ENCODE measurements around the gene MTRR.

Gene MTRR

DNA sequence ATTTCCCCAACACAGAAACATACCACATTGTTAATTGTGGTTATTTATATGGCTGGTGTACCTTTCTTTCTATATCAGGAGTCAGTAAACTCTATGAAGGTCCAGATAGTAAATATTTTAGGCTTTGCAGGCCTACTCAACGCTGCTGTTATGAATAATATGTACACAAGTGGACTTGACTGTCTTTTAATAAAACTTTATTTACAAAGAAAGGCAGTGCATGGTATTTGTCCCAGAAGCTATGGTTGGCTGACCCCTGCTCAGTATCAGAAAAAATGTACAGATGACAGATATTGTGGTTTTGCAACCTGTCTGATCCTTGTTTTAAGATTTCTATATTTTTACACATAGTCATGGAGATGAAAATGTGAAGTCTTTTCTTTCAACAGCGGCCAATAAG is 5.7 kb downstream of the MTRR start:
- H3K79me2 ChIP-seq (ENCODE audit: low read length) = peaks cover 94% of the 10 kb centered on the region
- no peaks in the 10 kb centered on the region for H3K27me3 ChIP-seq (replicated peaks; ENCODE audit: insufficient read depth, low read length)
- H3K9ac ChIP-seq (ENCODE audit: low read length) = no peak overlapping the region
- peak overlapping the region; percentile 88; the same call in 1 of the 2 replicates for H3K4me2 ChIP-seq (ENCODE audit: low read depth, low read length)
- peaks cover 43% of the 10 kb centered on the region for H3F3A ChIP-seq (ENCODE audit: insufficient read depth, low read length)
- peaks cover 44% of the 10 kb centered on the region for H3K36me3 ChIP-seq (replicated peaks; ENCODE audit: insufficient read depth, low read length)
- peaks cover 41% of the 10 kb centered on the region for H4K20me1 ChIP-seq (ENCODE audit: insufficient read depth, low read length)
- no peak overlapping the region for H2AFZ ChIP-seq (ENCODE audit: low read length)
- H3K9me3 ChIP-seq (replicated peaks; ENCODE audit: insufficient read depth, low read length) = no peaks in the 10 kb centered on the region
- H3K27ac ChIP-seq (ENCODE audit: low read length) = no peak overlapping the region
- no peak overlapping the region for H3K4me3 ChIP-seq (ENCODE audit: low read length)
- DNase-seq = no peak
- no peaks in the 10 kb centered on the region for H3K9me2 ChIP-seq (replicated peaks; ENCODE audit: insufficient read depth, low read length)
- TF ChIP-seq EZH2 (optimal IDR thresholded peaks at IDR 0.05; ENCODE audit: low read depth, low read length) (no peak), EZH2phosphoT487 (IDR thresholded peaks at IDR 0.05; ENCODE audit: low read length) (no peak)
- TF ChIP-seq, protein P1, sequence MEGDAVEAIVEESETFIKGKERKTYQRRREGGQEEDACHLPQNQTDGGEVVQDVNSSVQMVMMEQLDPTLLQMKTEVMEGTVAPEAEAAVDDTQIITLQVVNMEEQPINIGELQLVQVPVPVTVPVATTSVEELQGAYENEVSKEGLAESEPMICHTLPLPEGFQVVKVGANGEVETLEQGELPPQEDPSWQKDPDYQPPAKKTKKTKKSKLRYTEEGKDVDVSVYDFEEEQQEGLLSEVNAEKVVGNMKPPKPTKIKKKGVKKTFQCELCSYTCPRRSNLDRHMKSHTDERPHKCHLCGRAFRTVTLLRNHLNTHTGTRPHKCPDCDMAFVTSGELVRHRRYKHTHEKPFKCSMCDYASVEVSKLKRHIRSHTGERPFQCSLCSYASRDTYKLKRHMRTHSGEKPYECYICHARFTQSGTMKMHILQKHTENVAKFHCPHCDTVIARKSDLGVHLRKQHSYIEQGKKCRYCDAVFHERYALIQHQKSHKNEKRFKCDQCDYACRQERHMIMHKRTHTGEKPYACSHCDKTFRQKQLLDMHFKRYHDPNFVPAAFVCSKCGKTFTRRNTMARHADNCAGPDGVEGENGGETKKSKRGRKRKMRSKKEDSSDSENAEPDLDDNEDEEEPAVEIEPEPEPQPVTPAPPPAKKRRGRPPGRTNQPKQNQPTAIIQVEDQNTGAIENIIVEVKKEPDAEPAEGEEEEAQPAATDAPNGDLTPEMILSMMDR (IDR thresholded peaks at IDR 0.05; ENCODE audit: low read length) = no peak
- H3K4me1 ChIP-seq (ENCODE audit: low read length) = peaks cover 42% of the 10 kb centered on the region

DNA sequence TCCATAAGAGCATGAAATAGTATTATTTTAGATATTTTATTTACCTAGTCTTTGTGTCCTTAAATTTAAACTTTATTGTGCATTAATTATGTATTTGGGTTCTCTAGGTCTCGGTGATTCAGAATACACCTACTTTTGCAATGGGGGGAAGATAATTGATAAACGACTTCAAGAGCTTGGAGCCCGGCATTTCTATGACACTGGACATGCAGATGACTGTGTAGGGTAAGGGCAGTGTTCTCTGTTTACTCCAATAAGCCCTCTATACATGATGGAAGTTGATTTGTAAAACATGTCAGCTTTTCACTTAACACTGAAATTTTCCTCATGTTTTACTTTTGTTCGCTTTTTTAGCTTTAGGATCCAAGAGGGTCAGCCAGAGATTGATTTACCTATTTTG is 6.2 kb downstream of the MTRR start:
- Histone ChIP-seq H3K79me2 (ENCODE audit: low read length) (peaks cover 94% of the 10 kb centered on the region), H3K36me3 (replicated peaks; ENCODE audit: insufficient read depth, low read length) (peaks cover 48% of the 10 kb centered on the region)

DNA sequence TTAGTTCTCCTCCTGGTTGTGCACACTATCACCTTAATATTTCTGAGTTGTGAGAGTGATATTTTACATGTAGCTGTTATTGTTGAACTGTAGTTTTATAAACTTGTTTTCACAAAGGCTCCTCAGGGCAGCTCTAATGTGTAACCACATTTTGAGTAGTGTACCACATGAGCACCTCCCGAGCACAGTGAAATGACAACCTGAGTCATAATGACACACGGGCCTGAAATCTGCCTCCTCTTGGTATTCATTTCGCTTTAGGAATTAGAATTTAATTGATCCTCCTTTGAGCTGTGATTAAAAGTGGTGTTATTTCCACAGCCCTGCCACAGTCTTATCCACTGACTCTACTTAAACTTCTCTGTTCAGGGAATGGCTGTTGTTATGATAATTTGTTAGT is 7.9 kb downstream of the MTRR start:
- H3K27ac ChIP-seq (ENCODE audit: low read length) = no peak overlapping the region
- no peak overlapping the region for H2AFZ ChIP-seq (ENCODE audit: low read length)
- H3K79me2 ChIP-seq (ENCODE audit: low read length) = peaks cover 96% of the 10 kb centered on the region
- peaks cover 22% of the 10 kb centered on the region for H3F3A ChIP-seq (ENCODE audit: insufficient read depth, low read length)
- H3K4me1 ChIP-seq (ENCODE audit: low read length) = peaks cover 36% of the 10 kb centered on the region
- no peaks in the 10 kb centered on the region for H3K27me3 ChIP-seq (replicated peaks; ENCODE audit: insufficient read depth, low read length)
- H4K20me1 ChIP-seq (ENCODE audit: insufficient read depth, low read length) = peaks cover 64% of the 10 kb centered on the region
- H3K9me2 ChIP-seq (replicated peaks; ENCODE audit: insufficient read depth, low read length) = no peaks in the 10 kb centered on the region
- no peak overlapping the region for H3K9ac ChIP-seq (ENCODE audit: low read length)
- TF ChIP-seq EZH2 (optimal IDR thresholded peaks at IDR 0.05; ENCODE audit: low read depth, low read length) (no peak), EZH2phosphoT487 (IDR thresholded peaks at IDR 0.05; ENCODE audit: low read length) (no peak)
- TF ChIP-seq, protein P1 (IDR thresholded peaks at IDR 0.05; ENCODE audit: low read length) = no peak
- DNase-seq = no peak
- no peak overlapping the region for H3K4me2 ChIP-seq (ENCODE audit: low read depth, low read length)
- no peak overlapping the region for H3K4me3 ChIP-seq (ENCODE audit: low read length)
- H3K36me3 ChIP-seq (replicated peaks; ENCODE audit: insufficient read depth, low read length) = peaks cover 58% of the 10 kb centered on the region
- no peaks in the 10 kb centered on the region for H3K9me3 ChIP-seq (replicated peaks; ENCODE audit: insufficient read depth, low read length)

More for the DNA sequence above, 6.2 kb downstream of the MTRR start:
- Histone ChIP-seq H3K27me3 (replicated peaks; ENCODE audit: insufficient read depth, low read length) (no peaks in the 10 kb centered on the region), H4K20me1 (ENCODE audit: insufficient read depth, low read length) (peaks cover 47% of the 10 kb centered on the region), H3K9me2 (replicated peaks; ENCODE audit: insufficient read depth, low read length) (no peaks in the 10 kb centered on the region), H2AFZ (ENCODE audit: low read length) (no peak overlapping the region), H3K4me3 (ENCODE audit: low read length) (no peak overlapping the region), H3K27ac (ENCODE audit: low read length) (no peak overlapping the region), H3K9me3 (replicated peaks; ENCODE audit: insufficient read depth, low read length) (no peaks in the 10 kb centered on the region), H3K9ac (ENCODE audit: low read length) (no peak overlapping the region), H3K4me1 (ENCODE audit: low read length) (peaks cover 42% of the 10 kb centered on the region), H3K4me2 (ENCODE audit: low read depth, low read length) (no peak overlapping the region), H3F3A (ENCODE audit: insufficient read depth, low read length) (peaks cover 38% of the 10 kb centered on the region)
- DNase-seq = no peak
- TF ChIP-seq EZH2phosphoT487 (IDR thresholded peaks at IDR 0.05; ENCODE audit: low read length) (no peak), EZH2 (optimal IDR thresholded peaks at IDR 0.05; ENCODE audit: low read depth, low read length) (no peak)
- TF ChIP-seq, protein P1 (IDR thresholded peaks at IDR 0.05; ENCODE audit: low read length) = no peak

Data from MM.1S (cell line).